HT1080 (cell line): ENCODE measurements around the gene PROX2. TPM values are rescaled to one million over a fixed set of nuclear protein-coding genes. Genes with fewer than 3 reads are reported as not detected.

Experiments used
- DNase-seq: peaks from one replicate; pipeline ENCODE4 v3.0.0-alpha.2; 2015; ENCODE audit warnings: low read depth
- total RNA-seq: library from RNA; depleted of rRNA; stranded (reverse); fragments of >200 nt; shearing (Covaris generic); gene quantifications from 2 replicates; pipeline ENCODE4 v1.2.3, GENCODE V29; 2014; rRNA removed

PROX2 gene
- total RNA-seq, 1 experiment from 2014 or later: not detected

- DNase-seq: no peak
These were observed 29.8 kb downstream of the PROX2 start for GRCh38 chr14:74846168-74846567.

GRCh38 chr14:74843653-74844052, 32.3 kb downstream of the PROX2 start:
- DNase-seq: no peak

GRCh38 chr14:74841230-74842207, 34.4 kb downstream of the PROX2 start:
- no peak for DNase-seq

DNA sequence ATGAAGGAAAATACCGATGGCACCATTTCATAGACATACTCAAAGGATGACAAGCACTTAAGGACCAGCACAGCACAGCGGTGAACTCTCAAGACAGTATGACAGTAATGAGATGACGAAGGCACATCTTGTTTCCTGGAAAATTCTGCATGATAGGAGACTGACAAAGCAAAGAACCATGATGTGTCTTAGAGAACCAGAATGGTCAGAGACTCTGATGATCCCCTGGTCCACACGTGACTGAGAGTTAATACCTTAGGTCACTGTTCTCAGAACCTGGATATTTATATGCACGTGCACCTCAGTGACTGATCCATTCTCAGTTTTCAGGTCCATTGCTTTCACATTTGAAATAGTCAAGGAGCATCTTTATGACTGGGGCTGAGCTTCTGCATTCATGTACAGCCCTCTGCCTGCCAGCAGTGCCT, 35.3 kb downstream of the PROX2 start:
- no peak for DNase-seq

DNA sequence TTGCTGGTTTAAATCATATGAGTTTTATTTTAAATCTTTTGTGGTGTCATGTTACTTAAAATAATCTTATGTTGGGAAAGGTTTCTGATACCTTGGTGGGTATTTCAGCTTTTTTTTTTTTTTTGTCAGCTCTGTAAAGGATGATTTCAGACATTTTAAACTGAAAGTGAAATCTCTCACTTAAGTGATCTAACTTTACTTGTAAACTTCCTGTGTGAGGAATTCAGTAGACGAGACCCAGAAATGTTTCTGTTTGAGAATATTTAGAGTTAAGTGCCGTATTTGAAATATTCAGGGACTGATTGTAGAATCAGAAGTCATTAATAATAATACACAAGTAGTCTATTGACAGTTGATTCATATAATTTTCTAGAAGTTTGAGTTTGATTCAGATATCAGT, 37.8 kb downstream of the PROX2 start:
- DNase-seq: no peak

- DNase-seq: no peak
These were observed 39.5 kb downstream of the PROX2 start for GRCh38 chr14:74836251-74836960.

- no peak for DNase-seq
These were observed 40.2 kb downstream of the PROX2 start for GRCh38 chr14:74835645-74836250.

DNA sequence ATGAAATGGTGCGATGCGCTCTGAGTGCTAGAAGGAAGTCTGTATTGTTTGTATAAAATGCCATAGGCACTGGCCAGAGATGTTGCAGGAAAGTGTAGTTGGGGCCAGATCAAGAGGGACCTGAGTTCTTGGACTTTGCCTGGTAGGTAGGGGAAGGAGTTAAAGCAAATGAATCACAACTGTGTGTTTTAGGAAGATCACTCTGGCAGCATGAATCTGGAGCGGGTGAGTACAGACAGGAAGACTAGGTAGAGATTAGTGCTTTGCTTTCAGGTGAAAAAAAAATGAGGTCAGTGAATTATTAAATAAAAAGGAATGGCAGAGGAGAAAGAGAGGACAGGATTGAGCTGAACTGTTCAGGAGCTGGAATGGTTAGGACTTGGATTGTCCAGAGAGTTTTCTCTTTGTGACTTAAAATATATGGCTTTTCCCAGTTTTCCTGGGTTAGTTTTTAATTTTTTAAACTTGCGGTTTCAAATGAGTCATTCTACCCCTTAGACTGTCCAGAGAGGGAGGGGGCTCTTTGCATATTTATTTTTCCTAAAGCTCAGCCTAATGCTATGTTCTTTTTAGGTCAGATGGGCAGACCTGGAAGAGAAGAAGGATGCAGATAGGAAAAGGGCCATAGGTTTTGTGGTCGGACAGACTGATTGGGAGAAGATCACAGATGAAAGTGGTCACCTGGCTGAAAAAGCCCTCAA, 41.1 kb downstream of the PROX2 start:
- peak; percentile 4 for DNase-seq

DNA sequence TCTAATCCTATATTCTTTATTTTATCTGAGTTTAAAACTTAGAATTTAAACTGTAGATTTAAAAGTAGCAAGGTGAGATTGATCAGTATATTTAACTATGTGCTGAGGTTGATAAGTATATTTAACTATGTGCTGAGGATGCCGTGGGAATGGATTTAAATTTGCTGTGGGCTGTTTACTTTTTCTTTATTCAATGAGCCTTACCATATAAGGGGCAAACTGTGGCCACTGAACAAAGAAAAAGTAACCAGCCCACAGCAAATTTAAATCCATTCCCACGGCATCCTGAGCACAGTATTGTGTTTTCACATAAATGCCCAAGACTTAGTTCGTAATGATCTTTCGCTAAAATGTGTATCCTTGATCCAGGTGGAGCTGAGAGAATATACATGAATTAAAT, 43.1 kb downstream of the PROX2 start:
- no peak for DNase-seq

GRCh38 chr14:74829251-74829650, 46.7 kb downstream of the PROX2 start:
- DNase-seq: no peak

- no peak for DNase-seq
These were observed 49.4 kb downstream of the PROX2 start for GRCh38 chr14:74826574-74826973.

Other genes starting within 250 kb of the PROX2 start
- 30.8 and 45.9 TPM in 2 replicates for gene AREL1, start 163.1 kb downstream of the PROX2 start, total RNA-seq
- gene FCF1, start 163.0 kb downstream of the PROX2 start, total RNA-seq: 22.7 and 62.8 TPM in 2 replicates
- 14.0 and 14.1 TPM in 2 replicates for gene YLPM1, start 112.8 kb downstream of the PROX2 start, total RNA-seq
- gene DLST, start 5.8 kb upstream of the PROX2 start, total RNA-seq: 67.9 and 80.2 TPM in 2 replicates
- not detected in 2 replicates for gene RPS6KL1, start 47.1 kb upstream of the PROX2 start, total RNA-seq
- 74.0 and 76.1 TPM in 2 replicates for gene PGF, start 79.5 kb upstream of the PROX2 start, total RNA-seq
- gene EIF2B2, start 126.8 kb upstream of the PROX2 start, total RNA-seq: 124 and 154 TPM in 2 replicates
- gene MLH3, start 175.3 kb upstream of the PROX2 start, total RNA-seq: 4.7 and 4.9 TPM in 2 replicates
- gene ACYP1, start 187.9 kb upstream of the PROX2 start, total RNA-seq: 25.9 and 26.4 TPM in 2 replicates
- gene ZC2HC1C, start 193.5 kb upstream of the PROX2 start, total RNA-seq: 1.4 TPM in 1 of 2 replicates, not detected in the other